LNCaP clone FGC (cell line): ENCODE data around the gene COPZ1.

Source experiments
- DNase-seq: peaks from one replicate; pipeline ENCODE4 v3.0.0-alpha.2; 2011; ENCODE audit warnings: low read depth
- H3K4me3 ChIP-seq: 2 replicates; pipeline ENCODE4 v1.5.1; 2011; ENCODE audit warnings: mild to moderate bottlenecking, low read depth, low read length, control low read depth
- TF ChIP-seq, protein P1 (sequence below): IDR thresholded peaks from 2 replicates; pipeline ENCODE4 v1.5.1; 2012; ENCODE audit warnings: mild to moderate bottlenecking; ENCODE audit not compliant: control insufficient read depth, insufficient read depth; ENCODE audit errors: extremely low read depth

The COPZ1 gene

DNA sequence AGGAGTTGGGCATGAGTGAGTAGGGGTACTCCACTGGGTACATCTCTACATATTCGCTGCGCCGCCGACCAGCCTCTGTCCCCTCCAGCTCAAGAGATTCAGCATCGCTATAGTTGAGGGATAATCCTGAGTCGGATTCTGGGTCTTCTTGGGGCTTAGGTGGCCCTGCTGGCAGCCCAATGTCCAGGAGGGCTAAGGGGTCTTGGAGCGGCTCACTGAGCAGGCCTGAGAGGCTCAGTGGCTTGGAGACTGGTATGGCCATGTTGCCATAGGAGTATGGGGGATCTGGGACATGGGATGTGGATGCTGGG is 32.0 kb upstream of the COPZ1 start:
- TF ChIP-seq, protein P1, sequence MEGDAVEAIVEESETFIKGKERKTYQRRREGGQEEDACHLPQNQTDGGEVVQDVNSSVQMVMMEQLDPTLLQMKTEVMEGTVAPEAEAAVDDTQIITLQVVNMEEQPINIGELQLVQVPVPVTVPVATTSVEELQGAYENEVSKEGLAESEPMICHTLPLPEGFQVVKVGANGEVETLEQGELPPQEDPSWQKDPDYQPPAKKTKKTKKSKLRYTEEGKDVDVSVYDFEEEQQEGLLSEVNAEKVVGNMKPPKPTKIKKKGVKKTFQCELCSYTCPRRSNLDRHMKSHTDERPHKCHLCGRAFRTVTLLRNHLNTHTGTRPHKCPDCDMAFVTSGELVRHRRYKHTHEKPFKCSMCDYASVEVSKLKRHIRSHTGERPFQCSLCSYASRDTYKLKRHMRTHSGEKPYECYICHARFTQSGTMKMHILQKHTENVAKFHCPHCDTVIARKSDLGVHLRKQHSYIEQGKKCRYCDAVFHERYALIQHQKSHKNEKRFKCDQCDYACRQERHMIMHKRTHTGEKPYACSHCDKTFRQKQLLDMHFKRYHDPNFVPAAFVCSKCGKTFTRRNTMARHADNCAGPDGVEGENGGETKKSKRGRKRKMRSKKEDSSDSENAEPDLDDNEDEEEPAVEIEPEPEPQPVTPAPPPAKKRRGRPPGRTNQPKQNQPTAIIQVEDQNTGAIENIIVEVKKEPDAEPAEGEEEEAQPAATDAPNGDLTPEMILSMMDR = no peak
- H3K4me3 ChIP-seq = no peak overlapping the region
- no peak for DNase-seq

DNA sequence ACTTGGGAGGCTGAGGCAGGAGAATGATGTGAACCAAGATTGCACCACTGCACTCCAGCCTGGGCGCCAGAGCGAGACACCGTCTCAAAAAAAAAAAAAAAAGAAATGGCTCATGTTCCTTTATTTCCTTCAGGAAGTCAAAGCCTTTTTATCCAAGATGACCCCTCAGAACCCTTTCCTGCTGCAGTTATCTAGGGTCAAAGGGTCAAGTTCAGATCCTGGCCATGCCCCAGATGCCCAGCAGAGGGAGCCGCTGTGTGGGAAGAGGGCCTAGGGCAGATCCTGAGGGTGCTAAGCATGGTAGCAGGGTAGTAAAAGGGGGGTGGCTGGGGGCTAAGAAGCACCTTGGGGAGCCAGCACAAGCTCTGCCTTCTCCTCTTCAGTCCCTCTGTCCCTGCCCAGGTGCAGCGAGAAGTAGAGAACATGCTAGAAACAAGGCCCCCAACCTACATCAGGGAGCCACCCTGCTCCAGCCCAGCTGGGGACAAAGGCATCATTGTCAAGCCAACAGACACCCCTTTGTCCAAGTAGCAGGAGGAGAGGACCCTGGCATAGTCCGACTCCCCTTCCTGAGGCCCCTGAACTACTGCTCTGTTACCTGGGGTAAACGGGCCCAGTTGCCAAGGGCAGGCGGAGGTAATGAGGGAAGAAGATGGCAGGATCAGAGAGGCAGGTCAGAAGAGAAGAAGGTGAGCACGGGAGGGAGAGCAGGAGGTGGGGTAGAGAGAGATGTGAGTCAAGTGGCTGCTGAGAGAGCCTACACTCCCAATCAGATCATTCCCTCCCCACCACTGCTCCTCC is 30.6 kb upstream of the COPZ1 start:
- TF ChIP-seq, protein P1 = peak; percentile 67
- DNase-seq = no peak
- H3K4me3 ChIP-seq = no peak overlapping the region

DNA sequence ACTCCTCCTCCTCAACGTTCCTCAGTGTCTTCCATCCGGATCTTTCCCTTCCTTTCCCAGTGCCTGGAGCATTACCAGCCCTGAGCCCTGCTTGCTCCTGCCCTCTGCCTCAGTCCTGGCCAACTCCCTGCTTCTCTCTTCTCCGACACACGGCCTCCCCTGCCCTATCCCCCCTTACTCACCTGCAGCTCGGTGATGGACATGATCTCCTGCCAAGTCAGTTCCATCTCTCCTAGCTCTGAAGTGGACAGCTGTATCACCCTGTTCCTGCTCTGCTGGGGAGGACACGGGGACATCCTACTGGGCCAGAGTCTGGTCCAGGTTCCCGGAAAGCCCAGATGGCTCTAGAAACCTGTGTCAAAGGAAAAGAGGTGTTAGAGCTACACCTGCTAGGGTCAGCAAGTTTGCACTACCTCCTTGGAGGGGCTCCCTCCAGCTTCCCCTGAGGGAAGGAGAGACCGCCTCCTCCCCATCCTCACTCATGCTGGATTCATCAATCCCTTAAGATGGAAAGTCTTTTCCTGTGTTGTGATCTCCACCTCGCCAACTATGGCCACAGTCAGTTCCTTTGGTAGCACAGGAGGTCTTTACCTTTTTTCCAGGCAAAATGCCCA is 29.9 kb upstream of the COPZ1 start:
- no peak overlapping the region for H3K4me3 ChIP-seq
- no peak for DNase-seq
- TF ChIP-seq, protein P1 = no peak

DNA sequence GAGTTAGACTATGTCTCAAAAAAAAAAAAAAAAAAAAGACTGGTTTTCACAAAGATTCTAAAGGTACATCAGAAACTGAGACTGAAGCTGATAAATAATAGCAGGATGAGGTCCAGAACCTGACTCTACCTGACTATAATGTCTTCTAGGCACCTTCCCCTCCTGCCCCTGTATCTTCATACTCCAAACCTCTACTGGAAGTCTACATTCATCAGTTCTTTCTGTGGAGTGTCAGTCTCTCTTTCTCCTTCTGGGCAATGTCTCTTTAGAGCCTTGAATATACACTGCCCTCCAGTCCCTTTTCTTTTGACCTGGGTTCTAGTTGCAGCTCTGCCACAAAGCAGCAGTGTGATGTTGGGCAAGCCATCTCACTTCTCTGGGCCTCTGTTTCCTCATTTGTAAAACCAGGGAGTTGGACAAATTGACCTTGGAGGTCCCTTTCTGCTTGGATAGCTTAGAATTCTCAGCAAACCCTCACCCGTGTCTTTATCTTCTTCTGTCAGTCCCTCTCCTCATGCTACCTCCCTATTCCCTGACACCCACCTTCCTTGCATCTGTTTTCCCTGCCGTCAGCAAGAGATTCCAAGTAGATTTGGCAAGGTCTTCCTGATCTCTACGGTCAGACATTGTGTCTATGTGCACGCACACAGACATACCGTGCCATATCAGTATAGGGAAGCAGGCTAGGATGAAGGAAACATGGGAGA is 28.4 kb upstream of the COPZ1 start:
- no peak for DNase-seq

DNA sequence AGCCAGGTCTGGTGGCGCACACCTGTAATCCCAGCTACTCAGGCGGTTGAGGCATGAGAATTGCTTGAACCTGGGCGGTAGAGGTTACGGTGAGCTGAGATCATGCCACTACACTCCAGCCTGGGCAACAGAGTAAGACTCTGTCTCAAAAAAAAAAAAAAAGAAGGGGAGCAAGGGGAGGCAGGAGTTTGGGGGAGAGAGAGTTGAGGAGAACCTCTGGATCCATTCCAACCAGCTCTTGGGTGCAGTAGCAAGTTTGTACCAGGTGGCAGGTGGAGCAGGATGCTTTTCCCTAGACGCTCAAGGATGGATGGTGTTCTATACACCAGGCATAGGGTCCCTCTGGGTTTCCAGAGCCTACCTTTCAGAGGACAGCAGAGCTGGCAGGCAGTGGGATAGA is 26.0 kb upstream of the COPZ1 start:
- DNase-seq = no peak
- no peak overlapping the region for H3K4me3 ChIP-seq
- TF ChIP-seq, protein P1 = no peak

More for the DNA sequence above, 28.4 kb upstream of the COPZ1 start:
- H3K4me3 ChIP-seq = no peak overlapping the region
- TF ChIP-seq, protein P1 = no peak

DNA sequence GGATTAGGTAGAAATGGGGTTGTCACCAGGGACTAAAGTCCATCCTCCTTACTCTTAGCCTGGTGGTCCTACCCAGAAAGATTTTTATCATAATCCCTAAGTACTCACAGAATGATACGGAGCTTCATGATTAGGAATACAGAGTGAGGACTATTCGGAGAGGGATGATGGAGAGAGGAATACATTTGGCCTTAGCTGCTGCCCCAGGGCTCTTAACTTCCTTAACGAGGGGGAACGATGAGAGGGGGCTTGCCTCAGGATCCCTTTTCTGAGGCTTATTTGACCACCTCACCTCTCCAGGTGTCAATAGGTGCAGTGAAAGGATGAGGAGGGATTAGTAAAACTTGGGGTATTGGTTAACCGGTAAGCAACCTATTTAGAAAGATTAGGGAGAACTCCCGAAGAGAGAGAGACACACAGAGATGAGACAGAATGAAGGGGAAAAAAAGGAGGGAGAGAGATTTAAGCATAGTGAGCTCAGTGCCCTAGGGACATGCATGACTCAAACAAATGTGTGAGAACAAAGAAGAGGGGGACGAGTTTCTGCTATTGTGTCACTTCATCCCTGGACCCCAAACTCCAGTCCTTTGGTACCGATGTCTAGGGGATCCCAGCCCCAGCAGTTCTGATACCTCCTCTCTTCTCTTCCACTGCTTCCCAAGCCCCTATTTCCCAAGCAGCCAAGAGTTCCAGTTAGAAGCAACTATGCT is 25.3 kb upstream of the COPZ1 start:
- TF ChIP-seq, protein P1 = no peak
- no peak for DNase-seq
- H3K4me3 ChIP-seq = no peak overlapping the region
